HG02759 (cell line): Measurements from ENCODE around the gene EHMT1.

ENCODE experiments used
- ATAC-seq: cut with Tn5 transposase; IDR thresholded peaks from one replicate; pipeline ENCODE4 v1.9.1; 2021; ENCODE audit warnings: mild to moderate bottlenecking, moderate library complexity; ENCODE audit not compliant: unreplicated experiment

The EHMT1 gene

GRCh38 chr9:137781906-137782585 is 163.2 kb downstream of the EHMT1 start:
- no peak for ATAC-seq

- no peak for ATAC-seq
Measured at GRCh38 chr9:137783521-137783920, 164.7 kb downstream of the EHMT1 start.

- ATAC-seq, result no peak
Measured at GRCh38 chr9:137784046-137784445, 165.2 kb downstream of the EHMT1 start.

- ATAC-seq, result no peak
Measured at GRCh38 chr9:137784641-137785513, 166.1 kb downstream of the EHMT1 start.

GRCh38 chr9:137785704-137786161 is 166.9 kb downstream of the EHMT1 start:
- ATAC-seq, result no peak

GRCh38 chr9:137786511-137786920 is 167.7 kb downstream of the EHMT1 start:
- no peak for ATAC-seq

- ATAC-seq, result no peak
Measured at GRCh38 chr9:137787381-137787780, 168.6 kb downstream of the EHMT1 start.

- no peak for ATAC-seq
Measured at GRCh38 chr9:137787786-137788505, 169.1 kb downstream of the EHMT1 start.

GRCh38 chr9:137788561-137789294 is 169.9 kb downstream of the EHMT1 start:
- no peak for ATAC-seq

- no peak for ATAC-seq
Measured at GRCh38 chr9:137789295-137789895, 170.6 kb downstream of the EHMT1 start.

- ATAC-seq, result no peak
Measured at GRCh38 chr9:137791947-137792346, 173.1 kb downstream of the EHMT1 start.

- no peak for ATAC-seq
Measured at GRCh38 chr9:137793196-137793841, 174.5 kb downstream of the EHMT1 start.

GRCh38 chr9:137795156-137795666 is 176.4 kb downstream of the EHMT1 start:
- ATAC-seq, result no peak

- ATAC-seq, result no peak
Measured at GRCh38 chr9:137797206-137798120, 178.7 kb downstream of the EHMT1 start.

- no peak for ATAC-seq
Measured at GRCh38 chr9:137798142-137798541, 179.3 kb downstream of the EHMT1 start.

GRCh38 chr9:137798901-137799629 is 180.3 kb downstream of the EHMT1 start:
- ATAC-seq, result no peak

- no peak for ATAC-seq
Measured at GRCh38 chr9:137799630-137799983, 180.8 kb downstream of the EHMT1 start.
